RWPE1 (cell line): Measurements from ENCODE around the gene KIF15.

ENCODE experiments used
- CTCF ChIA-PET: fragments of 350-600 bp; sonication (Branson Sonifier 250); formaldehyde crosslinking; extraction: SDS; loops from one replicate; lab custom pipeline; 2021; lab: Yijun Ruan, JAX
- POLR2A ChIA-PET: fragments of 400-600 bp; formaldehyde crosslinking; extraction: SDS; loops from one replicate; lab custom pipeline; 2020; ENCODE audit warnings: antibody characterized with exemption; ENCODE audit not compliant: low non-redundant PET; lab: Yijun Ruan, JAX
- DNase-seq: peaks from one replicate; pipeline ENCODE4 v3.0.0; 2012; ENCODE audit warnings: low spot score
- H3K27ac ChIP-seq: fragments of 450-650 bp; 2 replicates; pipeline ENCODE4 v1.5.1; 2017
- TF ChIP-seq, protein P1 (sequence below): fragments of 450-650 bp; conservative IDR thresholded peaks from 2 replicates; pipeline ENCODE4 v1.5.1; 2017; ENCODE audit warnings: low read depth, mild to moderate bottlenecking

Gene KIF15

DNA sequence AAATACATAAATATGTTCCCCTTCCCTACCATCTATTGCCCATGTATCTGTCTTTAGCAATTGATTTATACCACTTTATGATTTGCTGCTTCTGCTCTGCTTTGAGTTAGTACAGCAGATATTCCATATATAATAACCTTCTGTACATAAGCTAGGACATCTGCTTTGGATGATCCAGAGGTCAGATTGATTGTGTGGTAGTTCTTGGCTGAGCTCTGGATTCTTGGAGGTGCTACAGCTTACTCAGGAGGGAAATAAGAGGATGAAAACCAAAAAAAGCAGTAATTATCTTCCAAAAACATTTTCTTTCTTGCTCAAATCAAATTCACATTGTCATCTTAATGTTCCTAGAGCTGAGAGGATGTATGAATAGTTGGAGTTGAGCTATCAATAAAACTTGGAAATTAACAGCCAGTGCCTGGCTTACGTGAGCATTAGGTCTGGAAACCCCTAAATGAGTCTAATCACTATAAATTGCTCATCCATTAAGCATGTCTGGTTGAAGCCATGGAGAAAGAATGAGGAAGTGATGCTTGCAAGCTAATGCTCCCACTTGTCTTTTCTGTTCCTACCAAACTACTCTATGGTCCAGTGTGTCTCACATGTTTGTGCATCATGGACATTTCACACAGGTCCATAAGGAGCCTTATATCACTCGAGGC is 63.8 kb downstream of the KIF15 start:
- TF ChIP-seq, protein P1, sequence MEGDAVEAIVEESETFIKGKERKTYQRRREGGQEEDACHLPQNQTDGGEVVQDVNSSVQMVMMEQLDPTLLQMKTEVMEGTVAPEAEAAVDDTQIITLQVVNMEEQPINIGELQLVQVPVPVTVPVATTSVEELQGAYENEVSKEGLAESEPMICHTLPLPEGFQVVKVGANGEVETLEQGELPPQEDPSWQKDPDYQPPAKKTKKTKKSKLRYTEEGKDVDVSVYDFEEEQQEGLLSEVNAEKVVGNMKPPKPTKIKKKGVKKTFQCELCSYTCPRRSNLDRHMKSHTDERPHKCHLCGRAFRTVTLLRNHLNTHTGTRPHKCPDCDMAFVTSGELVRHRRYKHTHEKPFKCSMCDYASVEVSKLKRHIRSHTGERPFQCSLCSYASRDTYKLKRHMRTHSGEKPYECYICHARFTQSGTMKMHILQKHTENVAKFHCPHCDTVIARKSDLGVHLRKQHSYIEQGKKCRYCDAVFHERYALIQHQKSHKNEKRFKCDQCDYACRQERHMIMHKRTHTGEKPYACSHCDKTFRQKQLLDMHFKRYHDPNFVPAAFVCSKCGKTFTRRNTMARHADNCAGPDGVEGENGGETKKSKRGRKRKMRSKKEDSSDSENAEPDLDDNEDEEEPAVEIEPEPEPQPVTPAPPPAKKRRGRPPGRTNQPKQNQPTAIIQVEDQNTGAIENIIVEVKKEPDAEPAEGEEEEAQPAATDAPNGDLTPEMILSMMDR: no peak
- no peak for DNase-seq
- no peak overlapping the region for H3K27ac ChIP-seq
- CTCF ChIA-PET: interaction anchor here (0.5 to 0.7 kb wide), 5 partner anchors 35 to 749 kb away, joined by 3 to 6 read pairs (median 3); no protein-coding TSS in a partner anchor
- POLR2A ChIA-PET: no interaction called here

DNA sequence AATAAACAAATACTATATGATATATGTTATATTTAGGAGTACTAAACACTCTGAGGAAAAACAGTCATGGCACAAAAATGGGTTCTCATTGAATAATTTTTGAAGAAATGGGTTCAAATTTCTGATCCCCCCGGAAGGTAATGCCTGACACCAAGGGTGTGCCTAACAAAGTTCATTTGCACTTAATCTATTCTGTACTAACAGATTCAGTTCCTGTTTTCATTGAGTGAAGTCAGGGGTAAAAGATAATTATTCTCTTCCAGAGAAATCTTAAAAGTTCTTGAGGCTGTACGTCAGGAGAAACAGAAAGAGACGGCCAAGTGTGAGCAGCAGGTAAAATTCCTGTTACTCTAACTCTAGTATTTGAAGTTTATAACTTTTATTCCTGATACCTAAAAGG is 65.6 kb downstream of the KIF15 start:
- TF ChIP-seq, protein P1: no peak
- no peak for DNase-seq
- ChIA-PET POLR2A (no interaction called here), CTCF (no interaction called here)
- no peak overlapping the region for H3K27ac ChIP-seq

DNA sequence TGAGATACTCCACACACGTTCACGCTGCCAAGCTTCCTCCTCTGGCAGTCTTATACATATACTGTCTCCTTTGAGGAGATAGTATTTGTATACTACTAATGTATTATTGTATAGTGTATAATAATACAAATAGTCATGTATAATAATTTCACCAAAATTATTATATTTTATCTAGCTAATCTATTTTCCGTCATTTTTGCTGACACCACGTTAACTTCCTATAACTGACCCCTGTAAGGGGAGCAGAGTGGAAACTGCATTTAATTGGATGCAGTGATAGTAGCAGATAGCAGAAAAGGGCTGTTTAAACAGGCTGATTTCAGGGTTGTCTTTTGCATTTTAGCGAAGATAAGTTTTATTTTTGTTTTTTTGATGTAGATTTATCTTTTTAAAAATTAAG is 69.6 kb downstream of the KIF15 start:
- ChIA-PET POLR2A (no interaction called here), CTCF (interaction anchor here (0.7 kb wide), 1 partner anchor 1328 kb away, joined by 4 read pairs; no protein-coding TSS in a partner anchor)
- DNase-seq: no peak
- H3K27ac ChIP-seq: no peak overlapping the region
- TF ChIP-seq, protein P1: no peak

DNA sequence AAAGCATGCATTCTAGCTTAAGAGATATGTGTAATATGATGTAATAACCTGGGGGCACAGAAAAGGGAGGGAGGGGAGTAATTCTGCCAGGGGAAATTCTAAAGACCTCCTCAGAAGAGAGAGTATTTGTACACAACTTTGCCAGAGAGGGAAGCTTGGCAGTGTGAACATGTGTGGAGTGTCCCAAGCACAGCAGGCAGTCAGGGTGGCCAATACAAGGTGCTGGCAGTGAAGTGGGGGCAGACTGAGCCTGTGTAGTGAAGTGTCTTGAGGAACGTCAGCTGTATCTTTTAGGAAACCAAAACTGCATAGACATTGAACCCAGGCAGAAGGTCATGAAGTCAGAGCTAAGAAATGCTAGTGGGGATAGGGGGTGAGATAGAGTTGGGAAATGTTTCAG is 70.4 kb downstream of the KIF15 start:
- ChIA-PET POLR2A (no interaction called here), CTCF (no interaction called here)
- H3K27ac ChIP-seq: no peak overlapping the region
- TF ChIP-seq, protein P1: no peak
- DNase-seq: no peak

DNA sequence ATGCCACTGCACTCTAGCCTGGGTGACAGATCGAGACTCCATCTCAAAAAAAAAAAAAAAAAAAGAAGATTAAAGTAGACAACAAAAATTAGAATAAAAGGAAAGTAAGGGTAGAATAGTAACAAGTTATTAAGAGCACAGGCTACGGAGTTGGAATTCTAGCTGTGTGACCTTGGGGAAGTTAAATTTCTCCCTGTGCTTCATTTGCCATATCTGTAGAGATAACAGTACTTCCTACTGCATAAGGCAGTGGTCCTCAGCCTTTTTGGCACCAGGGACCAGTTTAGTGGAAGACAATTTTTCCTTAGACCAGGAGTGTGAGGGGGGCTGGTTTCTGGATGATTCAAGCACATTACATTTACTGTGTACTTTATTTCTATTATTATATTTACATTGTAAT is 71.4 kb downstream of the KIF15 start:
- ChIA-PET CTCF (no interaction called here), POLR2A (no interaction called here)
- no peak for DNase-seq
- H3K27ac ChIP-seq: no peak overlapping the region
- TF ChIP-seq, protein P1: no peak

DNA sequence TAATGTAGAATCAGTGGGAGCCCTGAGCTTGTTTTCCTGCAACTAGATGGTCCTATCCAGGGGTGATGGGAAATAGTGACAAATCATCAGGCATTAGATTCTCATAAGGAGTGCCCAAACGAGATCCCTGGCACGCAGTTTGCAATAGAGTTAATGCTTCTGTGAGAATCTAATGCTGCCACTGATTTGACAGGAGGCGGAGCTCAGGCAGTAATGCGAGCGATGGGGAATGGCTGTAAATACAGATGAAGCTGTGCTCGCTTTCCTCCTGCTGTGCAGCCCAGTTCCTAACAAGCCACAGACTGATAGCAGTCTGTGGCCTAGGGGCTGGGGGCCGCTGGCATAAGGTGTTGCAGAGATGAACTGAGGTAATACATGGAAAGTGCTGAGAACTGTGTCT is 71.8 kb downstream of the KIF15 start:
- DNase-seq: no peak
- CTCF ChIA-PET: interaction anchor here (0.6 kb wide), 2 partner anchors 12 to 1351 kb away, joined by 3 to 4 read pairs; no protein-coding TSS in a partner anchor
- TF ChIP-seq, protein P1: no peak
- POLR2A ChIA-PET: no interaction called here
- H3K27ac ChIP-seq: no peak overlapping the region
